ENCODE measurements around the gene NBPF6. TPM values are rescaled to one million over a fixed set of nuclear protein-coding genes. Genes with fewer than 3 reads are reported as not detected.
A peak's percentile ranks its signal among the peaks of the same experiment; 100 is the strongest.
"Not testable (repeated sequence)": the region's sequence is repeated elsewhere in the genome, so short reads cannot be mapped to it uniquely, and the experiment has no call there.

Gene NBPF6
- total RNA-seq, 3 donors from 2014 or later = not detected

- Histone ChIP-seq H3K36me3 (ENCODE audit: low read depth) (no peaks in the 10 kb centered on the region), H3K4me1 (ENCODE audit: low read depth) (no peaks in the 10 kb centered on the region), H3K4me3 (no peak overlapping the region), H3K9me3 (no peaks in the 10 kb centered on the region)
- peak; percentile 49 for TF ChIP-seq CTCF (IDR thresholded peaks at IDR 0.05)
- DNase-seq = peak in 1 of 3 donors; percentile 23
- intact Hi-C loops (cut with DNase I, micrococcal nuclease) = loop anchor here (2.0 to 5.0 kb wide), 2 partner anchors 48 to 130 kb away; partner anchors contain the start of gene EEIG2 (in 1 of the 2)
- peak; percentile 51 for ATAC-seq
Observed at GRCh38 chr1:108512239-108513043, 62.3 kb downstream of the NBPF6 start.

DNA sequence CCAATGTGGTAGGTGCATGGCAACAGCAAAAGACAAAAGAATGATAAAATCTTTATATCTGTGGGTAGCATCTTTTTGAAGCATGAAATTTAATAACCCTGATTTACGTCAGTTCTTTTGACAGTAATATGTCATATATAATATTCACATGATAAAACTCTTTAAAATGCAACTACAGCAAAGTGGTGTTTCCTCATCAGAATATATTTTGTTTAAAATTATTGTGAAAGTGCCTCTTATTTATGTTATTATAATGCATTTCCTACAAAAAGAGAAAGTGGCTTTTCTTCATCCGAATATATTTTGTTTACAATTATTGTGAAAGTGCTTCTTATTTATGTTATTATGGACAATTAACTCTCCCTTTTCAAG lies 62.9 kb downstream of the NBPF6 start:
- intact Hi-C loops (cut with DNase I, micrococcal nuclease) = loop anchor here (2.0 to 5.0 kb wide), 2 partner anchors 48 to 129 kb away; partner anchors contain the start of gene EEIG2 (in 1 of the 2)
- Histone ChIP-seq H3K9me3 (no peaks in the 10 kb centered on the region), H3K4me3 (no peak overlapping the region), H3K4me1 (ENCODE audit: low read depth) (no peaks in the 10 kb centered on the region), H3K36me3 (ENCODE audit: low read depth) (no peaks in the 10 kb centered on the region)
- TF ChIP-seq CTCF (IDR thresholded peaks at IDR 0.05) = no peak
- no peak for DNase-seq
- ATAC-seq = no peak

- H3K9me3 ChIP-seq, ATAC-seq: not testable (repeated sequence)
Observed at GRCh38 chr1:108513914-108514313, 63.8 kb downstream of the NBPF6 start.

GRCh38 chr1:108517301-108517897 lies 67.3 kb downstream of the NBPF6 start:
- ATAC-seq; H3K36me3 ChIP-seq (ENCODE audit: low read depth); H3K9me3 ChIP-seq; H3K4me1 ChIP-seq (ENCODE audit: low read depth); DNase-seq; H3K4me3 ChIP-seq; intact Hi-C loops (cut with DNase I, micrococcal nuclease): not testable (repeated sequence)

More at GRCh38 chr1:108513914-108514313, 63.8 kb downstream of the NBPF6 start:
- H3K36me3 ChIP-seq (ENCODE audit: low read depth); DNase-seq; H3K4me3 ChIP-seq; H3K4me1 ChIP-seq (ENCODE audit: low read depth): not testable (repeated sequence)
- intact Hi-C loops (cut with DNase I, micrococcal nuclease) = loop anchor here (2.0 to 5.0 kb wide), 2 partner anchors 47 to 128 kb away; partner anchors contain the start of gene EEIG2 (in 1 of the 2)

Other genes with a start within 250 kb of the NBPF6 start
- gene SLC25A24, start 250.0 kb upstream of the NBPF6 start, total RNA-seq = 10 to 100 TPM; 38.1 to 81.2 (median 66.7) TPM
- under 1 TPM in 2 of 3 donors, not detected in 1; 0.35 to 0.53 TPM for gene NBPF4, start 206.3 kb upstream of the NBPF6 start, total RNA-seq
- gene EEIG2, start 109.8 kb downstream of the NBPF6 start, total RNA-seq = 10 to 100 TPM; 21.4 to 32.7 (median 29.5) TPM
- 1 to 10 TPM; 5.9 to 8.9 (median 7.8) TPM for gene HENMT1, start 210.8 kb downstream of the NBPF6 start, total RNA-seq
- 10 to 100 TPM; 32.8 to 38.3 (median 38.2) TPM for gene PRPF38B, start 242.0 kb downstream of the NBPF6 start, total RNA-seq

All from mucosa of descending colon (tissue), 3 donors.